Measurements from ENCODE around the gene PKDREJ. TPM values are rescaled to one million over a fixed set of nuclear protein-coding genes. Genes with fewer than 3 reads are reported as not detected.

Gene PKDREJ
- total and polyA plus RNA-seq, 2 of the 4 experiments (the other 2 are of a cell fraction) = 0.02 TPM; not detected in 1

- intact Hi-C loops (cut with micrococcal nuclease) (no loop called here), dilution Hi-C loops (cut with HindIII; ENCODE audit: low sequenced_read_pairs, unreplicated experiment) (no loop called here), in situ Hi-C loops (cut with MboI; ENCODE audit: low sequenced_read_pairs) (no loop called here)
- TF ChIP-seq NFE2L2 (IDR thresholded peaks at IDR 0.05; ENCODE audit: low read depth, low read length) (no peak), CTCF (conservative IDR thresholded peaks at IDR 0.05; ENCODE audit: low read depth, low read length) (no peak), POLR2A (IDR thresholded peaks at IDR 0.05; ENCODE audit: low read depth, low read length) (no peak), MAFK (IDR thresholded peaks at IDR 0.05; ENCODE audit: low read depth, low read length) (no peak), ELK1 (IDR thresholded peaks at IDR 0.05; ENCODE audit: borderline replicate concordance, low read depth, low read length) (no peak), RCOR1 (IDR thresholded peaks at IDR 0.05; ENCODE audit: insufficient replicate concordance, low read length) (no peak), USF2 (IDR thresholded peaks at IDR 0.05; ENCODE audit: low read depth, low read length) (no peak), RAD21 (IDR thresholded peaks at IDR 0.05; ENCODE audit: low read length) (no peak), MXI1 (IDR thresholded peaks at IDR 0.05; ENCODE audit: borderline replicate concordance, low read depth, low read length) (no peak), SMC3 (IDR thresholded peaks at IDR 0.05; ENCODE audit: low read depth, low read length) (no peak), RFX5 (IDR thresholded peaks at IDR 0.05; ENCODE audit: low read depth, low read length) (no peak), CEBPB (IDR thresholded peaks at IDR 0.05; ENCODE audit: low read depth, low read length) (no peak)
- Histone ChIP-seq H2AK5ac (ENCODE audit: low read depth, low read length) (no peak overlapping the region), H3K56ac (ENCODE audit: extremely low read depth, insufficient read depth, low read length) (no peak overlapping the region), H3K14ac (replicated peaks; ENCODE audit: low read depth, low read length) (no peak overlapping the region), H3K4me3 (ENCODE audit: insufficient read depth, low read depth, low read length) (no peak overlapping the region), H3K79me1 (ENCODE audit: low read depth in 1 of 2, low read length in 2 of 2) (no peaks in the 10 kb centered on the region), H2BK120ac (ENCODE audit: low read depth, low read length) (no peak overlapping the region), H3K36me3 (ENCODE audit: control insufficient read depth, insufficient read depth, low read length) (peaks cover 12% of the 10 kb centered on the region), H3K9ac (ENCODE audit: low read depth, low read length) (no peak overlapping the region), H3K18ac (ENCODE audit: low read depth, low read length) (no peak overlapping the region), H3K9me3 (ENCODE audit: control insufficient read depth, insufficient read depth, low read length) (no peaks in the 10 kb centered on the region), H3K23ac (ENCODE audit: low read depth, low read length) (no peak overlapping the region), H2BK20ac (ENCODE audit: low read depth, low read length) (no peak overlapping the region), H2AFZ (replicated peaks; ENCODE audit: low read length, poor library complexity) (no peak overlapping the region), H4K8ac (ENCODE audit: low read depth in 2 of 2, low read length in 2 of 2) (no peak overlapping the region), H3K4me1 (ENCODE audit: control insufficient read depth, insufficient read depth, low read length) (peaks cover 3% of the 10 kb centered on the region; the same call in 1 of the 2 replicates), H3K4ac (ENCODE audit: low read depth, low read length) (no peak overlapping the region), H3K4me2 (ENCODE audit: low read depth, low read length) (no peak overlapping the region), H2AK9ac (replicated peaks; ENCODE audit: low read depth, low read length, poor library complexity) (no peak overlapping the region), H3K9me1 (ENCODE audit: insufficient read depth, low read length) (peaks cover 19% of the 10 kb centered on the region), H3K27me3 (ENCODE audit: control insufficient read depth, insufficient read depth, low read length) (no peaks in the 10 kb centered on the region), H4K20me1 (ENCODE audit: insufficient read depth, low read length) (peaks cover 3% of the 10 kb centered on the region; the same call in 1 of the 2 replicates), H3K27ac (ENCODE audit: insufficient read depth, low read length) (no peak overlapping the region), H2BK5ac (ENCODE audit: low read depth, low read length, poor library complexity, severe bottlenecking) (no peak overlapping the region), H4K91ac (ENCODE audit: insufficient read depth, low read depth, low read length) (no peak overlapping the region), H4K5ac (ENCODE audit: low read depth, low read length) (no peak overlapping the region), H2BK15ac (ENCODE audit: low read depth, low read length) (no peak overlapping the region)
- BruUV-seq (replicated peaks) = no TSS peak
- CTCF ChIA-PET = interaction anchor here (0.8 kb wide), 1 partner anchor 67 kb away, joined by 4 read pairs; no protein-coding TSS in a partner anchor
- ATAC-seq (ENCODE audit: low read depth) (no peak), DNase-seq (no peak)
- POLR2A ChIA-PET (ENCODE audit: unreplicated experiment) = no interaction called here
- no CpG with 5 or more reads among the region's 13 CpGs for WGBS, 2 experiments (ENCODE audit: extremely low coverage in 2 of 2, insufficient read length in 1 of 2)
These were observed 32.8 kb downstream of the PKDREJ start for GRCh38 chr22:46230262-46230901.
